K562 (cell line): ENCODE measurements around the gene LLGL2. TPM values are rescaled to one million over a fixed set of nuclear protein-coding genes. Genes with fewer than 3 reads are reported as not detected.

Experiments used
- BRCA1 ChIP-seq, 2 experiments: fragments of 450-650 bp in 1 of 2; sonication (generic) in 1 of 2; formaldehyde crosslinking in 1 of 2; IDR thresholded peaks; 2 replicates each; pipeline versions ENCODE4 v1.5.0 to v1.6.1; 2017 to 2020; ENCODE audit warnings: mild to moderate bottlenecking in 1 of 2, missing genetic modification reagents in 1 of 2
- FUS ChIP-seq: fragments of 200-400 bp; formaldehyde crosslinking; optimal IDR thresholded peaks from 2 replicates; pipeline ENCODE3; 2017; ENCODE audit warnings: low read depth, low read length
- POLR2AphosphoS2 ChIP-seq: IDR thresholded peaks from 2 replicates; pipeline ENCODE4 v1.6.1; 2012; ENCODE audit warnings: low read length, improper control_type of control experiment
- POLR3G ChIP-seq: IDR thresholded peaks from 2 replicates; pipeline ENCODE4 v1.6.1; 2011; ENCODE audit not compliant: insufficient read length, insufficient replicate concordance; ENCODE audit errors: extremely low read depth
- RCOR1 ChIP-seq, 2 experiments: IDR thresholded peaks; 2 replicates each; pipeline ENCODE4 v1.6.1; 2012; ENCODE audit warnings: low read depth in 2 of 2, low read length in 2 of 2, borderline replicate concordance in 1 of 2, improper control_type of control experiment in 1 of 2
- TFAM ChIP-seq: fragments of 250-450 bp; sonication (Bioruptor Pico); conservative IDR thresholded peaks from 2 replicates; pipeline ENCODE4 v1.5.0; 2021; ENCODE audit warnings: mild to moderate bottlenecking, moderate library complexity
- ZNF146 ChIP-seq: IDR thresholded peaks from one replicate; pipeline ENCODE4 v1.6.1; 2018; ENCODE audit warnings: missing compliant biosample characterization; ENCODE audit not compliant: unreplicated experiment
- ZNF583 ChIP-seq: fragments of 250-450 bp; sonication (Bioruptor Pico); IDR thresholded peaks from 2 replicates; pipeline ENCODE4 v1.4.0; 2020
- polyA plus RNA-seq, 8 experiments: library from polyadenylated mRNA; depleted of rRNA in 4 of 8; stranded (reverse) in 5 of 8; unstranded in 3 of 8; fragments of >200 nt; fragmentation: Nextera tagmentation in 2 of 8; fragmentation: Illumina TruSeq in 1 of 8; extraction: Ambion mirVana in 2 of 8; extraction: Trizol in 1 of 8; gene quantifications; 2 replicates each; pipeline versions ENCODE4 v1.2.1 to v1.2.3, GENCODE V29; 2011 to 2014; ENCODE audit warnings: inconsistent platforms in 1 of 8, missing spikeins in 1 of 8
- total RNA-seq, 7 experiments: library from RNA; depleted of rRNA in 6 of 7; stranded (reverse); fragments of >200 nt in 6 of 7; fragmentation: Illumina TruSeq in 2 of 7; extraction: Trizol in 2 of 7; gene quantifications; 2 replicates each; pipeline versions ENCODE4 v1.2.1 to v1.2.3, GENCODE V29; 2011 to 2021; ENCODE audit warnings: low replicate concordance in 1 of 7
- TF ChIP-seq, protein P1 (sequence below): fragments of 250-450 bp; sonication (Bioruptor Pico); IDR thresholded peaks from 2 replicates; pipeline ENCODE4 v1.8.0; 2021; ENCODE audit warnings: mild to moderate bottlenecking, moderate library complexity
- TF ChIP-seq, protein P2 (sequence below): fragments of 450-650 bp; IDR thresholded peaks from 2 replicates; pipeline ENCODE4 v1.6.1; 2016
- TF ChIP-seq, protein P3 (sequence below): IDR thresholded peaks from 3 replicates; pipeline ENCODE4 v1.6.1; 2011; ENCODE audit warnings: borderline replicate concordance, mild to moderate bottlenecking; ENCODE audit not compliant: insufficient read length, insufficient read depth
- TF ChIP-seq, protein P4 (sequence below): IDR thresholded peaks from 2 replicates; pipeline ENCODE4 v1.6.1; 2011; ENCODE audit warnings: borderline replicate concordance, low read depth, mild to moderate bottlenecking, moderate library complexity, low read length; ENCODE audit not compliant: insufficient read depth, poor library complexity, severe bottlenecking

The LLGL2 gene
- total and polyA plus RNA-seq, 9 of the 15 experiments (the other 6 are each of a cell fraction or from before 2014, with no cell fraction given): 0.32 to 24.4 (median 10.2) TPM

DNA sequence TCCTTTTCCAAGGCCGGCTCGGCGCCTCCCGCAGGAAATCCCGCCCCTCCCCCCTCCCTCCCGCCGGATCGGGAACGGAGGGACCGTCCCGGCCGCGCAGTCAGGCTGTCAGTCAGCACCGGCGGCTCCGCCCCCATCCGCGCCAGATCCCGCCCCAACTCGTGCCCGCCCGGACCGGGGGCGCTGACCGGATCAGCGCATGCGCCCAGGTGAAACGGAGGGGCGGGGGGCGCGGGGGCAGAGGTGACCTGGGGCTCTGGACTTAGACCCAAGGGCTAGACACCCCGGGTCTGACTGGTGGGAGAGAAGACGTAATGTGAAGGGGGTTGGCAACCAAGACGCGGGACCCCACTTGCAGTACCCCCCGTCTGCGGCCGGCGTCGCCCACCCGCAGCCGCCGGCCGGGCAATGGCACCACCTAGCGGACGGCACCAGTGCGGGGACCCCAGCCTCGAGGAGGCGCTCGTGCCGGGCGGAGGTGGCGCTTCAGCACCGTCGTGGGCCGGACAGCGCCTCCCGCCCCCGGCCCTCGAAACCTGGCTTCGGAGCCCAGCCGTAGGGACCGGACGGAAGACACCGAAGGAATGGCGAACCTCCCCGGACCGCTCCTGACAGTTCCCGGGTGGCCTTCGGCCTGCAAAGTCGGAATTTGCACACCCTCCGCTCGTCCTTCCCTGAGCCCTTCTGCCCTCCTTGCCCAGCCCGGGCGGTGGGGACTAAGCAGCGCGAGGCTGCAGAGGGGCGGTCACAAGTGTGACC is 9.8 kb upstream of the LLGL2 start, which contains the start of gene CASKIN2 (continued):
- TF ChIP-seq, protein P1, sequence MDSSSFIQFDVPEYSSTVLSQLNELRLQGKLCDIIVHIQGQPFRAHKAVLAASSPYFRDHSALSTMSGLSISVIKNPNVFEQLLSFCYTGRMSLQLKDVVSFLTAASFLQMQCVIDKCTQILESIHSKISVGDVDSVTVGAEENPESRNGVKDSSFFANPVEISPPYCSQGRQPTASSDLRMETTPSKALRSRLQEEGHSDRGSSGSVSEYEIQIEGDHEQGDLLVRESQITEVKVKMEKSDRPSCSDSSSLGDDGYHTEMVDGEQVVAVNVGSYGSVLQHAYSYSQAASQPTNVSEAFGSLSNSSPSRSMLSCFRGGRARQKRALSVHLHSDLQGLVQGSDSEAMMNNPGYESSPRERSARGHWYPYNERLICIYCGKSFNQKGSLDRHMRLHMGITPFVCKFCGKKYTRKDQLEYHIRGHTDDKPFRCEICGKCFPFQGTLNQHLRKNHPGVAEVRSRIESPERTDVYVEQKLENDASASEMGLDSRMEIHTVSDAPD (CRISPR knock-in tag): no peak
- TF ChIP-seq BRCA1 (IDR thresholded peaks at IDR 0.05) (no peak), BRCA1 (CRISPR knock-in tag; IDR thresholded peaks at IDR 0.05) (no peak), TFAM (CRISPR knock-in tag) (no peak), POLR3G (no peak), ZNF583 (CRISPR knock-in tag) (0 out of 2 replicates have a peak, but pooled peaks have one; percentile 70), POLR2AphosphoS2 (no peak), FUS (no peak), ZNF146 (peak; percentile 23), RCOR1 (IDR thresholded peaks at IDR 0.05; ENCODE audit: borderline replicate concordance in 1 of 2, low read depth in 2 of 2, low read length in 2 of 2) (peak in 1 of 2 experiments; percentile 81; a peak in 2 of 4 replicates)
- TF ChIP-seq, protein P2, sequence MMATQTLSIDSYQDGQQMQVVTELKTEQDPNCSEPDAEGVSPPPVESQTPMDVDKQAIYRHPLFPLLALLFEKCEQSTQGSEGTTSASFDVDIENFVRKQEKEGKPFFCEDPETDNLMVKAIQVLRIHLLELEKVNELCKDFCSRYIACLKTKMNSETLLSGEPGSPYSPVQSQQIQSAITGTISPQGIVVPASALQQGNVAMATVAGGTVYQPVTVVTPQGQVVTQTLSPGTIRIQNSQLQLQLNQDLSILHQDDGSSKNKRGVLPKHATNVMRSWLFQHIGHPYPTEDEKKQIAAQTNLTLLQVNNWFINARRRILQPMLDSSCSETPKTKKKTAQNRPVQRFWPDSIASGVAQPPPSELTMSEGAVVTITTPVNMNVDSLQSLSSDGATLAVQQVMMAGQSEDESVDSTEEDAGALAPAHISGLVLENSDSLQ: peak; percentile 98
- TF ChIP-seq, protein P3, sequence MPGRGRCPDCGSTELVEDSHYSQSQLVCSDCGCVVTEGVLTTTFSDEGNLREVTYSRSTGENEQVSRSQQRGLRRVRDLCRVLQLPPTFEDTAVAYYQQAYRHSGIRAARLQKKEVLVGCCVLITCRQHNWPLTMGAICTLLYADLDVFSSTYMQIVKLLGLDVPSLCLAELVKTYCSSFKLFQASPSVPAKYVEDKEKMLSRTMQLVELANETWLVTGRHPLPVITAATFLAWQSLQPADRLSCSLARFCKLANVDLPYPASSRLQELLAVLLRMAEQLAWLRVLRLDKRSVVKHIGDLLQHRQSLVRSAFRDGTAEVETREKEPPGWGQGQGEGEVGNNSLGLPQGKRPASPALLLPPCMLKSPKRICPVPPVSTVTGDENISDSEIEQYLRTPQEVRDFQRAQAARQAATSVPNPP: no peak
- TF ChIP-seq, protein P4, sequence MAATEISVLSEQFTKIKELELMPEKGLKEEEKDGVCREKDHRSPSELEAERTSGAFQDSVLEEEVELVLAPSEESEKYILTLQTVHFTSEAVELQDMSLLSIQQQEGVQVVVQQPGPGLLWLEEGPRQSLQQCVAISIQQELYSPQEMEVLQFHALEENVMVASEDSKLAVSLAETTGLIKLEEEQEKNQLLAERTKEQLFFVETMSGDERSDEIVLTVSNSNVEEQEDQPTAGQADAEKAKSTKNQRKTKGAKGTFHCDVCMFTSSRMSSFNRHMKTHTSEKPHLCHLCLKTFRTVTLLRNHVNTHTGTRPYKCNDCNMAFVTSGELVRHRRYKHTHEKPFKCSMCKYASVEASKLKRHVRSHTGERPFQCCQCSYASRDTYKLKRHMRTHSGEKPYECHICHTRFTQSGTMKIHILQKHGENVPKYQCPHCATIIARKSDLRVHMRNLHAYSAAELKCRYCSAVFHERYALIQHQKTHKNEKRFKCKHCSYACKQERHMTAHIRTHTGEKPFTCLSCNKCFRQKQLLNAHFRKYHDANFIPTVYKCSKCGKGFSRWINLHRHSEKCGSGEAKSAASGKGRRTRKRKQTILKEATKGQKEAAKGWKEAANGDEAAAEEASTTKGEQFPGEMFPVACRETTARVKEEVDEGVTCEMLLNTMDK: peak; percentile 97
